Panc1 (cell line): ENCODE data around the gene TLE4. TPM values are rescaled to one million over a fixed set of nuclear protein-coding genes. Genes with fewer than 3 reads are reported as not detected.

Experiments
- ATAC-seq: fragments of 200-7000 bp; cut with Tn5 transposase; 2 replicates; pipeline ENCODE4 v1.9.1; 2020; ENCODE audit warnings: mild to moderate bottlenecking, moderate library complexity
- BruUV-seq: library from RNA; stranded (reverse); fragments of 400-500 nt; replicated peaks from 2 replicates; lab custom pipeline; 2021; lab: Mats Ljungman, UMichigan
- CTCF ChIA-PET: fragments of 300-600 bp; sonication (Branson Sonifier 250); formaldehyde crosslinking; loops from one replicate; lab custom pipeline; 2022; ENCODE audit warnings: antibody characterized with exemption; lab: Charles Lee
- POLR2A ChIA-PET: fragments of 300-600 bp; sonication (Branson Sonifier 250); formaldehyde crosslinking; loops from one replicate; lab custom pipeline; 2022; ENCODE audit warnings: antibody characterized with exemption; lab: Charles Lee
- DNase-seq: peaks from one replicate; pipeline ENCODE4 v3.0.0-alpha.2; 2010; ENCODE audit warnings: low read depth, low spot score
- H3K27ac ChIP-seq: 2 replicates; pipeline ENCODE4 v1.5.1; 2011; ENCODE audit warnings: mild to moderate bottlenecking, low read length, inconsistent platforms
- H3K27me3 ChIP-seq: fragments of 200-500 bp; sonication (Bioruptor generic); 2 replicates; pipeline ENCODE4 v1.6.0; 2014; ENCODE audit warnings: low read length, inconsistent platforms; ENCODE audit not compliant: control insufficient read depth, insufficient read depth
- H3K36me3 ChIP-seq: fragments of 200-500 bp; sonication (Bioruptor generic); 2 replicates; pipeline ENCODE4 v1.5.1; 2014; ENCODE audit warnings: inconsistent platforms, mild to moderate bottlenecking, low read length, moderate library complexity; ENCODE audit not compliant: control insufficient read depth, insufficient read depth
- H3K4me1 ChIP-seq: 2 replicates; pipeline ENCODE4 v1.5.1; 2011; ENCODE audit warnings: inconsistent platforms, mild to moderate bottlenecking, low read length, moderate library complexity; ENCODE audit not compliant: control insufficient read depth, insufficient read depth
- H3K4me3 ChIP-seq, 2 experiments: 2 replicates each; pipeline ENCODE4 v1.5.1; 2011 to 2012; ENCODE audit warnings: low read depth in 2 of 2, low read length in 2 of 2, mild to moderate bottlenecking in 2 of 2, inconsistent platforms in 1 of 2, moderate library complexity in 1 of 2
- H3K9me3 ChIP-seq: fragments of 200-500 bp; sonication (Bioruptor generic); 2 replicates; pipeline ENCODE4 v1.5.1; 2014; ENCODE audit warnings: low read depth, mild to moderate bottlenecking, inconsistent platforms, low read length, moderate library complexity; ENCODE audit not compliant: control insufficient read depth, insufficient read depth
- CTCF ChIP-seq: fragments of 450-650 bp; IDR thresholded peaks from 2 replicates; pipeline ENCODE4 v1.5.1; 2017; ENCODE audit warnings: mild to moderate bottlenecking
- POLR2AphosphoS5 ChIP-seq: IDR thresholded peaks from 2 replicates; pipeline ENCODE4 v1.6.1; 2012; ENCODE audit warnings: mild to moderate bottlenecking, low read depth, low read length, moderate library complexity
- REST ChIP-seq, 2 experiments: IDR thresholded peaks; 2 replicates each; pipeline ENCODE4 v1.6.1; 2011 to 2012; ENCODE audit warnings: low read depth in 2 of 2, control low read depth in 1 of 2, low read length in 1 of 2, mild to moderate bottlenecking in 1 of 2, moderate library complexity in 1 of 2; ENCODE audit not compliant: insufficient read depth in 1 of 2
- SIN3A ChIP-seq: IDR thresholded peaks from 2 replicates; pipeline ENCODE4 v1.6.1; 2012; ENCODE audit warnings: low read depth, mild to moderate bottlenecking, low read length, moderate library complexity, borderline replicate concordance; ENCODE audit not compliant: insufficient read depth
- TCF7L2 ChIP-seq: IDR thresholded peaks from 2 replicates; pipeline ENCODE4 v1.6.1; 2011; ENCODE audit warnings: mild to moderate bottlenecking, low read depth, low read length, inconsistent platforms
- in situ Hi-C: cut with HindIII; loops from 2 replicates; pipeline ENCODE4 v1.10.0; 2016; ENCODE audit warnings: low sequenced_read_pairs, low pct_unique_long_range_greater_than_20kb
- intact Hi-C: fragments of 100-400 bp; cut with micrococcal nuclease; formaldehyde crosslinking; loops from one replicate; pipeline ENCODE4 v1.10.0; 2022; ENCODE audit not compliant: unreplicated experiment
- total RNA-seq: library from RNA; stranded (reverse); gene quantifications from one replicate; pipeline ENCODE4 v1.2.1, GENCODE V29; 2021; ENCODE audit not compliant: unreplicated experiment

TLE4 gene
- total RNA-seq, 1 experiment from 2014 or later, result 8.7 TPM

- Histone ChIP-seq H3K36me3 (no peaks in the 10 kb centered on the region), H3K27ac (no peak overlapping the region), H3K9me3 (no peaks in the 10 kb centered on the region), H3K4me3 (no peak overlapping the region), H3K4me1 (no peaks in the 10 kb centered on the region), H3K27me3 (no peaks in the 10 kb centered on the region)
- ChIA-PET CTCF (no interaction called here), POLR2A (no interaction called here)
- DNase-seq, result no peak
- ATAC-seq, result no peak
- TF ChIP-seq TCF7L2, result no peak
- no peak for TF ChIP-seq POLR2AphosphoS5
- no peak for TF ChIP-seq REST (IDR thresholded peaks at IDR 0.05; ENCODE audit: insufficient read depth in 1 of 2, low read depth in 2 of 2, low read length in 1 of 2)
- TF ChIP-seq CTCF, result no peak
- TF ChIP-seq SIN3A, result no peak
- intact Hi-C loops (no loop called here), in situ Hi-C loops (no loop called here)
- no TSS peak for BruUV-seq
These were observed 100.5 kb downstream of the TLE4 start for GRCh38 chr9:79672236-79672635.

- Histone ChIP-seq H3K4me1 (no peaks in the 10 kb centered on the region), H3K9me3 (no peaks in the 10 kb centered on the region), H3K27ac (no peak overlapping the region), H3K36me3 (no peaks in the 10 kb centered on the region), H3K4me3 (no peak overlapping the region), H3K27me3 (no peaks in the 10 kb centered on the region)
- BruUV-seq, result no TSS peak
- no peak for TF ChIP-seq POLR2AphosphoS5
- in situ Hi-C loops, result no loop called here
- ATAC-seq, result no peak
- no peak for DNase-seq
- intact Hi-C loops, result no loop called here
- ChIA-PET POLR2A (no interaction called here), CTCF (no interaction called here)
These were observed 101.1 kb downstream of the TLE4 start for GRCh38 chr9:79672891-79673290.

GRCh38 chr9:79673614-79674013 lies 101.8 kb downstream of the TLE4 start:
- BruUV-seq, result no TSS peak
- DNase-seq (no peak), ATAC-seq (no peak)
- Histone ChIP-seq H3K27me3 (no peaks in the 10 kb centered on the region), H3K4me1 (no peaks in the 10 kb centered on the region), H3K36me3 (no peaks in the 10 kb centered on the region), H3K9me3 (no peaks in the 10 kb centered on the region), H3K27ac (no peak overlapping the region), H3K4me3 (no peak overlapping the region)
- intact Hi-C loops (no loop called here), in situ Hi-C loops (no loop called here)
- CTCF ChIA-PET, result no interaction called here
- POLR2A ChIA-PET, result no interaction called here
- TF ChIP-seq CTCF (no peak), REST (IDR thresholded peaks at IDR 0.05; ENCODE audit: insufficient read depth in 1 of 2, low read depth in 2 of 2, low read length in 1 of 2) (no peak), SIN3A (no peak), TCF7L2 (no peak), POLR2AphosphoS5 (no peak)
